Amygdala (tissue), 56 donors: Measurements from ENCODE around the gene TNRC6C.

Experiments used
- DNase-seq, 56 donors: peaks; one replicate each; lab custom pipeline; 2025; lab: John Stamatoyannopoulos, UW

The TNRC6C gene

DNA sequence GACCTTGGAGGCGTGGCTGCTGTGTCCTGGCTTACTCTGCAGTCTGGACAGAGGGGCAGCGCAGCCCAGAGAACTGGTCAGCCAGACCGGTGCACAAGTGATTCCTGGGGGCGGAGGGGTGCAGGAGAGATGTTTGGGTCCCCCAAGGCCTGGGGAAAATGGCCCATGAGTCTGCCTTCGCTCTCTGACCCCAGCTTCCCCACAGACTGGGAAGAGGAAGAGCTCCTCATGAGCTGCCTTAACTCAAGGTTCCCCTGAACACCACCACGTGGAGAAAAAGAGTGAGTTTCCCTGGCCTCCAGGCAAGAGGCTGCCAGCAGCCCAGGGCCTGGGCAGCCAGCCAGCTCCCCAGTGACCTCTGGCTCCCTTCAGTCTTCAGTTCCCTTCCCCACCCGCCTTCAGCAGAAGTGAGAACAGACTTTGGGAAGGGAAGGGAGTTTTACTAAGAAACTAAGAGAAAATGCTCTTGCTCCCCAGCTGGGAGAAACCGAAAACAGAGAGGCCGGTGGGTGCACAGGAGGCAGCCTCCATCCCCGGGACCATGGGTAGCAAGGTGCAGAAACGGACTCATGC, 185.7 kb downstream of the TNRC6C start:
- DNase-seq = peak in 47 of 56 donors; percentile 17 to 80 (median 61)

DNA sequence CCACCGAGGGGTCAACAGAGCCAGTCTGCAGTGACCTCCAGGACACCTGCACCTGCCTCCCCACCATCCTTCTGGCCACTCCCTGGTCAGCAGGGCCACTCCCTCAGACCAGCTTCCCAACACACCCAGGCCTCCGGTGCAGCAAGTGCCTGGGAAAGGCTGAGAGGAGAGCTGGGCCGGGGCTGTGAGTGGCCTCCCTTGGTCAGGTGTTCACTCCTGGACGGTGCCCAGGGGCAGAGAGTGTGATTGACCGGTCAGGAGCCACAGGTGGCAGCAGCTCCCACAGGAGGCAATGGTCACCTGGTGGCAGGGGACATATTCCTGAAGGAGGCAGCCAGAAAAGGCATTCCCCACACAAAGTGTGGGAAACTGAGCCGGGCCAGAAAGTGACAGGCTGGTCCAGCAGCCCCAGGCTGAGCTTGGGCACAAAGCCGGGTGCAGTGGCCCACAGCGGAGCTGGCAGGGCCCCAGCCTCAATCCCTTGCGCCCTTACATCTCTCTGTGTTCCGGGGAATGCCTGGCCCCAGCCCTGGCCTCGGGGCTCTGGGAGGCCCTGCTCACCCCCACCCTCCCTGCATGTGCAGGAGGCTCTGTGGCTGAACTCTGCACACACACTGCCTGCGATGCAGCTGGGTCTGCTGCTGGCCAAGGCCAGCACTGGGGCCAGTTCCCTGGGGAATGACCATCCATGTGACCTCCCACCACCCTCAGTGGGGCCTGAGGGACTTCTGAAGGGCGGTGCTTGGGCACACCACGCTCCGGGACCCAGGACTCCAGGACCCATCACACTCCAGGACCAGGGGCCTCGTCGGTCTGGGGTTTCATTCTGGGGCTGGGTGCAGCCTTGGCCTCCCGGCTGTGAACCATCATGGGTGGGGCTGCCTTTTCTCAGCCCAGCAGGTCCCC, 186.5 kb downstream of the TNRC6C start:
- peak in 38 of 56 donors; percentile 18 to 80 (median 58) for DNase-seq

GRCh38 chr17:78146471-78146869, 188.0 kb downstream of the TNRC6C start:
- DNase-seq = no peak

DNA sequence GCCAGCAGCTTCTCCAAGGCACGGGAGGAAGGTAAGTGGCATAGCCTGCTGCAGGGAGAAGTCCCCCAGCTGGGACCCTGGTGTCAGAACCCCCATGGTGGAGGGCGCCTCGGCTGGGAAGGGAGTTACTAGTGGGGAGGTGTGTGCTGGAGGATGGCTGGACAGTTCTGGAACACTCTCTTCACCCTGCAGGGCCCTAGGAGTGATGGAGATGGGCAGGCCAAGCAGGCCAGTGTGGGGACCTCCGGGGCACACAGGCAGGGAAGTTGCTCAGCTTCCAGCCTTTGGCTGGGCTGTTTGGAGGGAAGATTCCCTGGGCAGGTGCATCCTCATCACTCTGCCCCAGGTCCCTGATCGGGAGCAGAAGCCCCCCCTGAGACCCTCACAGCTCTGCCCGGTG, 188.4 kb downstream of the TNRC6C start:
- DNase-seq = no peak

DNA sequence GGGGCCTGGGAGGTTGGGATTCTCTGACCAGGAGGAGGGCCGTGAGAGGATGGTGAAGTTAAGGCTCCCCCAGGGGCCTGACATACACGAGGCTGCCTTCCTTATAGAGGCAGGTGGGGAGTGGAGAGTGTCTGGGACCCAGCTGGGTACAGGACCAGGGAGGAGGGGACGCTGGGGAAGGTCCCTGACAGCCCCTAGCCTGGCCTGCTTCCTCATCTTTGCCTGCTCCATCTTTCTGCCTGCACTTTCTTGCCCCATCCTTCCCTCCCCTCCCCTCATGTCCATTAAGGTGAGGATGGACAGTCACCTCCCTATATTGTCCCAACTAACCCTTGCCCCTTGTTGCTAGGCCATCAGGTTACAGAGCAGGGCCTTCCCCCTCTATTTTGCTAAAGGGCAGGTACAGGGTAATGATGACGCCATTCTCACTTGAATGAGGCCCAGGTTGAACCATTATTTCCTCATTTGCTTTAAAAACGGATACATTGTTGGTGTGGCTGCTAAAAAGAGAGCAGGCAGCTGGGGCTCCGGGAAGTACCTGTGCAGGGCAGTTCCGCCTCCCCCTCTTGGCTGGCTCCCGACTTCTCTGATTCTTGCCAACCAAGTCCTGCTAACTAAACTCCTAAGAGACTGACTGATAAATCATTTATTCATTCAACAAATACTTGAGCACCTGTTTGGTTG, 189.0 kb downstream of the TNRC6C start:
- DNase-seq = no peak

DNA sequence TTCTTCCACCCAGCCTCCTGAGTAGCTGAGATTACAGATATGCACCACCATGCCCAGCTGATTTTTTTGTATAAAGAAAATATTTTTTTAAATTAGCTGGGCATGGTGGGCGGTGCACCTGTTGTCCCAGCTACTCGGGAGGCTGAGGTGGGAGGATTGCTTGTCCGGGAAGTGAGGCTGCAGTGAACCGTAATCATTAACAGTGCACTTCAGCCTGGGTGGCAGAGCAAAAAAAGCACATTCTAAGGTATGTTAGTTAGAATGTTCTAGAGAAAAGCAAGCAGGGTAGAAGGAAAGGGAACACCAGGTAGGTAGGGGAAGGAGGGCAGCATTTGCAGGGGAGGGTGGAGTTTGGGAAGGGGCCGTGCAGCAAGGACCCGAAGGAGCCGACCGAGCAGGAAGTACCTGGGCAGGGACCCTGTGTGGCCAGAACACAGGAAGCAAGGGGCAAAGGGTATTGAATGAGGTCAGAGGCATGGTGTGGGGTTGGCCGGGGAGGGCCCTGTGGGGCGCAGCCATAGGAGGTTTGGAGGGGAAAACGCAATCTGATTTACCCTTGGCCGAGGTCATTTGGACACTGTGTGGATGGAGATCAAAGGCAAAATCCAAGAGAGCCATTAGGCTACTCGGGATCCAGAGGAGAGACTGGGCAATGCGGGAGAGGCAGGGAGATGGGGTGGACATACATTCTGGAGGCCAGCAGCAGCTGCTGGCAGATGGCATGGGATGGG, 189.9 kb downstream of the TNRC6C start:
- no peak for DNase-seq

DNA sequence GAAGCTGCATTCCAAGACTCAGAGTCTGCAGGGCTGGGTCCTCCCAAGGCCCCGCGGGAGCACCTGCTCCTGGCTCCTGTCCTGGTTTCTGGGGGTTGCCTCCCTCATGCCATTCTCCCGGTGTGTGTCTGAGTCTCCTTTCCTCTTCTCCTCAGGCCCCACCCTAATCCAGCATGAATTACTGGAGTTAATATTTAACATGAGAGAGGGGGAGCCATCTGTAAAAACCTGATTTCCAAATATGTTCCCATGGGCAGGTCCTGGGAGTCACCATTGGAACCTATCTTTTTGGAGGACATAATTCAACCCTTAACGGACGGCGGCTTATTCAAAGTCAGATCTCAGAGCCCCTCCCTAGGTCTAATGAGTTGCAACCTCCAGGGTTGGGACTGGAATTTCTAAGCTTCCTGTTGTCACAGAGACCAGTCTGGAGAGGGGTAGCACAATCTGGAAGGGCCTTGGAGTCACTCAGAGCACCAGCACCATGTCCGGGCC, 193.1 kb downstream of the TNRC6C start:
- DNase-seq = no peak

DNA sequence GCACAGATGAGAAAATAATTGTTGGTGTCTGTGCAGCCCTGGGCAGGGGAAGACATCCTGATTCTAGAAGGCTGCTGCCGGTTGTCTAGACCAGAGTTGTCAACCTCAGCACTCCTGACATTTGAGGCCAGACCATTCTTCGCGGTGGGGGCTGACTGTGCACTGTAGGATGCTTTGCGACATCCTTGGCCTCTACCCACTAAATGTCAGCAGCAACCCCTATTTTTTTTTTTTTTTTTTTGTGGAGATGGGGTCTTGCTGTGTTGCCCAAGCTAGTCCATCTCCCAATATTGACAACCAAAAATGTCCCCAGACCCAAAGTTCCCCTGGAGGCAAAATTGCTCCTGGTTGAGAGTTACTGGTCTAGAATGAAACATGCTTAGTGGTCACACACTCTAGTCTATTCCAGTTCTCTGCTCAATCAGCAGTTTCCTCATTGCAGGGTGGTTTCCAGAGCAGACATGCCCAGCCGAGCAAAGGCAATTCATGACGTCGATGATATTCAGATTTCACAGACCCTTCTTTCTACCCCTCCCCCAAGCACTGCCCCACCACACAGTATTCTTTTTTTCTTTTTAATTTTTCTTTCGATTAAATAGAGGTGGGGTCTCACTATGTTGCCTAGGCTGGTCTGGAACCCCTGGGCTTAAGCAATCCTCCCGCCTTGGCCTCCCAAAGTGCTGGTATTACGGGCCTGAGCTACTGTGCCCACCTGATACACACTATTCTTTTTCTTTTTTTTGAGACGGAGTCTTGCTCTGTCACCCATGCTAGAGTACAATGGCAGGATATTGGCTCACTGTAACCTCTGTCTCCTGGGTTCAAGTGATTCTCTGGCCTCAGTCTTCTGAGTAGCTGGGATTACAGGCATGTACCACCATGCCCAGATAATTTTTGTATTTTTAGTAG, 196.7 kb downstream of the TNRC6C start:
- DNase-seq = peak in 1 of 56 donors; percentile 24
